H1 (cell line): ENCODE results near the gene MBLAC1. TPM values are rescaled to one million over a fixed set of nuclear protein-coding genes. Genes with fewer than 3 reads are reported as not detected.
A peak's percentile ranks its signal among the peaks of the same experiment; 100 is the strongest.

Experiments
- CTCF ChIA-PET: fragments of 300-600 bp; sonication (Branson Sonifier 250); formaldehyde crosslinking; loops from one replicate; lab custom pipeline; 2021; ENCODE audit not compliant: partially characterized antibody; lab: Charles Lee
- POLR2A ChIA-PET: fragments of 300-600 bp; sonication (Branson Sonifier 250); formaldehyde crosslinking; loops from one replicate; lab custom pipeline; 2021; ENCODE audit warnings: inconsistent platforms; ENCODE audit not compliant: partially characterized antibody; lab: Charles Lee
- DNase-seq, 2 experiments: peaks; one replicate each; pipeline versions ENCODE4 v3.0.0 to v3.0.0-alpha.2; 2010 to 2022; ENCODE audit warnings: low spot score in 2 of 2, low read depth in 1 of 2, mixed read lengths in 1 of 2
- FAIRE-seq: peaks from 2 replicates; lab custom pipeline; 2011; peaks lifted over from hg19 to GRCh38; lab: Jason Lieb, UNC
- H2AFZ ChIP-seq: 2 replicates; pipeline ENCODE4 v1.8.1; 2012; ENCODE audit warnings: low read length, inconsistent platforms
- H2AK5ac ChIP-seq: 2 replicates; pipeline ENCODE4 v1.6.1; 2013; ENCODE audit warnings: low read depth, low read length
- H2BK120ac ChIP-seq: replicated peaks from 2 replicates; pipeline ENCODE3; 2013; ENCODE audit warnings: low read depth, low read length, inconsistent platforms
- H2BK12ac ChIP-seq: 2 replicates; pipeline ENCODE4 v1.6.1; 2013; ENCODE audit warnings: low read depth, low read length
- H2BK15ac ChIP-seq: 2 replicates; pipeline ENCODE4 v1.6.1; 2013; ENCODE audit warnings: low read length
- H2BK20ac ChIP-seq: 2 replicates; pipeline ENCODE4 v1.6.1; 2013; ENCODE audit warnings: low read length
- H2BK5ac ChIP-seq: 2 replicates; pipeline ENCODE4 v1.6.1; 2013; ENCODE audit warnings: low read depth, low read length
- H3K14ac ChIP-seq: 2 replicates; pipeline ENCODE4 v1.6.1; 2013; ENCODE audit warnings: inconsistent platforms; ENCODE audit not compliant: insufficient read length
- H3K18ac ChIP-seq: 2 replicates; pipeline ENCODE4 v1.6.1; 2013; ENCODE audit warnings: low read length; ENCODE audit errors: extremely low read depth
- H3K23ac ChIP-seq: 2 replicates; pipeline ENCODE4 v1.6.1; 2013; ENCODE audit warnings: inconsistent platforms; ENCODE audit not compliant: insufficient read length
- H3K23me2 ChIP-seq: 2 replicates; pipeline ENCODE4 v1.6.1; 2013; ENCODE audit warnings: low read depth, low read length
- H3K27ac ChIP-seq: 2 replicates; pipeline ENCODE4 v1.6.1; 2011; ENCODE audit warnings: low read depth, low read length, inconsistent platforms
- H3K27me3 ChIP-seq, 4 experiments: replicated peaks in 1 of 4; 1 replicate in 1 of 4; 2 replicates in 3 of 4; pipeline versions ENCODE4 v1.6.1 to v1.8.1; 2011 to 2013; ENCODE audit warnings: low read length in 3 of 4, mild to moderate bottlenecking in 3 of 4, inconsistent platforms in 2 of 4, mixed read lengths in 2 of 4, moderate library complexity in 1 of 4; ENCODE audit not compliant: control insufficient read depth in 3 of 4, insufficient read depth in 3 of 4; ENCODE audit errors: extremely low read depth in 1 of 4
- H3K36me3 ChIP-seq, 4 experiments: 2 replicates each; pipeline versions ENCODE4 v1.6.1 to v1.8.1; 2011 to 2013; ENCODE audit warnings: mild to moderate bottlenecking in 4 of 4, low read length in 3 of 4, moderate library complexity in 2 of 4, control low read depth in 1 of 4, inconsistent platforms in 1 of 4; ENCODE audit not compliant: insufficient read depth in 4 of 4, control insufficient read depth in 2 of 4
- H3K4ac ChIP-seq: replicated peaks from 2 replicates; pipeline ENCODE3; 2013; ENCODE audit warnings: low read length, low read depth, mixed read lengths, inconsistent platforms; ENCODE audit not compliant: insufficient read length
- H3K4me1 ChIP-seq, 4 experiments: replicated peaks in 1 of 4; 1 replicate in 1 of 4; 2 replicates in 3 of 4; pipeline versions ENCODE4 v1.6.1 to v1.8.1; 2011 to 2013; ENCODE audit warnings: low read length in 3 of 4, inconsistent platforms in 2 of 4, mixed read lengths in 1 of 4; ENCODE audit not compliant: insufficient read depth in 4 of 4, control insufficient read depth in 3 of 4
- H3K4me2 ChIP-seq, 2 experiments: 2 replicates each; pipeline versions ENCODE4 v1.6.1 to v1.8.1; 2011 to 2013; ENCODE audit warnings: low read depth in 2 of 2, low read length in 2 of 2, control low read depth in 1 of 2, inconsistent platforms in 1 of 2, mild to moderate bottlenecking in 1 of 2; ENCODE audit not compliant: insufficient read depth in 1 of 2
- H3K4me3 ChIP-seq, 4 experiments: fragments of 200-600, 300-600 bp in 1 of 4; sonication (generic), shearing (Covaris generic), sonication (Bioruptor Twin) in 1 of 4; 2 replicates each; pipeline versions ENCODE4 v1.5.1 to v1.8.1; 2011 to 2016; ENCODE audit warnings: low read length in 4 of 4, low read depth in 3 of 4, control low read depth in 2 of 4, inconsistent platforms in 2 of 4, mild to moderate bottlenecking in 2 of 4, mixed read lengths in 1 of 4, moderate library complexity in 1 of 4; ENCODE audit not compliant: insufficient read depth in 2 of 4; ENCODE audit errors: extremely low read depth in 1 of 4
- H3K56ac ChIP-seq: replicated peaks from 2 replicates; pipeline ENCODE3; 2013; ENCODE audit warnings: low read depth, mild to moderate bottlenecking, mixed read lengths, low read length, inconsistent platforms; ENCODE audit not compliant: insufficient read length
- H3K79me1 ChIP-seq: 2 replicates; pipeline ENCODE4 v1.6.1; 2013; ENCODE audit warnings: low read depth, low read length, control low read depth
- H3K79me2 ChIP-seq, 2 experiments: 2 replicates each; pipeline versions ENCODE4 v1.6.1 to v1.8.1; 2012 to 2013; ENCODE audit warnings: low read length in 2 of 2, mild to moderate bottlenecking in 2 of 2, inconsistent platforms in 1 of 2; ENCODE audit not compliant: insufficient read depth in 2 of 2, control insufficient read depth in 1 of 2
- H3K9ac ChIP-seq, 4 experiments: replicated peaks in 1 of 4; 1 replicate in 1 of 4; 2 replicates in 3 of 4; pipeline versions ENCODE4 v1.6.1 to v1.8.1; 2011 to 2013; ENCODE audit warnings: low read depth in 3 of 4, low read length in 3 of 4, control low read depth in 2 of 4, mild to moderate bottlenecking in 2 of 4, moderate library complexity in 2 of 4, inconsistent platforms in 1 of 4; ENCODE audit errors: extremely low read depth in 1 of 4
- H3K9me3 ChIP-seq, 2 experiments: 2 replicates each; pipeline versions ENCODE4 v1.6.1 to v1.8.1; 2012 to 2013; ENCODE audit warnings: mild to moderate bottlenecking in 2 of 2, moderate library complexity in 2 of 2, control low read depth in 1 of 2, inconsistent platforms in 1 of 2, low read depth in 1 of 2, low read length in 1 of 2, mixed read lengths in 1 of 2; ENCODE audit not compliant: insufficient read depth in 2 of 2
- H4K20me1 ChIP-seq, 2 experiments: replicated peaks in 1 of 2; 2 replicates each; pipeline versions ENCODE3 to v1.8.1; 2011 to 2013; ENCODE audit warnings: inconsistent platforms in 2 of 2, low read length in 2 of 2, mild to moderate bottlenecking in 1 of 2; ENCODE audit not compliant: insufficient read depth in 2 of 2, control insufficient read depth in 1 of 2
- H4K5ac ChIP-seq: 2 replicates; pipeline ENCODE4 v1.6.1; 2013; ENCODE audit warnings: low read length, low read depth, mixed read lengths, inconsistent platforms; ENCODE audit not compliant: insufficient read length
- H4K8ac ChIP-seq: 2 replicates; pipeline ENCODE4 v1.8.0; 2013; ENCODE audit warnings: mild to moderate bottlenecking, moderate library complexity, low read length, inconsistent platforms; ENCODE audit not compliant: insufficient read depth; ENCODE audit errors: extremely low read depth
- H4K91ac ChIP-seq: replicated peaks from 2 replicates; pipeline ENCODE3; 2013; ENCODE audit warnings: low read length, mixed read lengths, inconsistent platforms; ENCODE audit not compliant: insufficient read length
- NRF1 ChIP-seq: IDR thresholded peaks from 2 replicates; pipeline ENCODE4 v1.6.1; 2011; ENCODE audit warnings: mild to moderate bottlenecking, low read depth, low read length, improper control_type of control experiment
- POLR2AphosphoS5 ChIP-seq: IDR thresholded peaks from 2 replicates; pipeline ENCODE4 v1.6.1; 2011; ENCODE audit warnings: low read depth, low read length
- WGBS, 2 experiments: shearing (Covaris generic) in 1 of 2; methylation state at CpG; one replicate each; pipeline versions ENCODE4 v1.1.6 to v1.1.7; 2013 to 2015; ENCODE audit warnings: low lambda C conversion rate in 2 of 2, mixed read lengths in 2 of 2, inconsistent platforms in 1 of 2, low coverage in 1 of 2, missing lambda C conversion rate in 1 of 2; ENCODE audit not compliant: insufficient replicate concordance in 2 of 2, insufficient coverage in 1 of 2, insufficient read length in 1 of 2; ENCODE audit errors: extremely low coverage in 1 of 2, missing lambda C conversion rate in 1 of 2; 5-methylcytosine and 5-hydroxymethylcytosine counted together
- polyA plus RNA-seq, 7 experiments: library from polyadenylated mRNA; depleted of rRNA in 3 of 7; stranded (reverse) in 5 of 7; unstranded in 2 of 7; fragments of >200 nt in 5 of 7; fragments of 200-250 nt in 2 of 7; gene quantifications; 1 replicate in 5 of 7; 2 replicates in 1 of 7; 4 replicates in 1 of 7; pipeline versions ENCODE4 v1.2.1 to v1.2.3, GENCODE V29; 2011 to 2013; ENCODE audit warnings: missing spikeins in 2 of 7, mixed read lengths in 2 of 7
- total RNA-seq: library from RNA; stranded (reverse); fragmentation: NEBNext Ultra II Directional; extraction: Animal tissue kit (Norgen Biotek cat#: 25700); gene quantifications from 2 replicates; pipeline ENCODE4 v1.2.1, GENCODE V29; 2021
- TF ChIP-seq, protein P1 (sequence below), 3 experiments: IDR thresholded peaks; 1 replicate in 2 of 3; 2 replicates in 1 of 3; pipeline versions ENCODE4 v1.5.1 to v1.6.1; 2011; ENCODE audit warnings: low read length in 3 of 3, mild to moderate bottlenecking in 3 of 3, inconsistent platforms in 2 of 3, low read depth in 1 of 3, moderate library complexity in 1 of 3; ENCODE audit not compliant: insufficient read depth in 1 of 3; ENCODE audit errors: control extremely low read depth in 1 of 3

Gene MBLAC1
- total and polyA plus RNA-seq, 2 of the 8 experiments (the other 6 are each of a cell fraction or from before 2014, with no cell fraction given): 1.00 to 1.7 TPM

DNA sequence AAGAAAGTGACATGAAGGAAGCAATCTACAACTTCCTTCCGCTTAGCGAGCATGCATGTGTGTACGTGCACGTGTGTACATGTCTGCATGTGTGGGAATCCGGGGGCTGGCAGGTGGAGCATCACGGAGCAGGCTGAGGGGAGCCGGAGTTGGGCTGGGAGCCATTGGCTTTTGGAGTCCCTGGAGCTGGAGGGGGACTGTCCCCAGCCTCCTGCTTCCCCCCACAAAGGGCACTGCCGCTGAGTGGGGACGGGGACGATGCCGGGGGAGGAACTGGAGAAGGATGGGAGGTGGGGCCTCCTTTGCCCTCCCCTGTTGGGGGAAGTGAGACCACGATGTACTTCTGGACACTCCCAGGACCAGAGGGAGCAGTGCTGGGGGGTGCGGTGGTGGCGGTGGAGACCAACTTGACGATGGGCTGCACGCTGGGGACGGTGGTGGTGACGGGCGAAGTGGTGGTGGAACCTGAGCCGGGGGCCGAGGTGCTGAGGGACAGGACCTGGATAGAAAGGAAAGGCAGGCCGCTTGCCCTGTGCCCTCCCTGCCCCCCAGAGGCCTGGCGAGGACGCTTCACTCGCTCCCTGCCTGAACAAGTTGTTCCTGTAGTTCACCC lies 19.5 kb upstream of the MBLAC1 start:
- CTCF ChIA-PET: no interaction called here
- no peak for FAIRE-seq

More for the DNA sequence above, 19.5 kb upstream of the MBLAC1 start:
- no peak for DNase-seq
- Histone ChIP-seq H4K91ac (no peak overlapping the region), H3K4me3 (no peak overlapping the region), H3K23me2 (no peaks in the 10 kb centered on the region), H2BK120ac (no peak overlapping the region), H2BK15ac (no peak overlapping the region), H3K79me2 (0 out of 4 replicates have a peak, but pooled peaks cover 0 to 6% of the 10 kb centered on the region in 2 experiments), H3K9me3 (no peaks in the 10 kb centered on the region), H3K14ac (no peak overlapping the region)
- WGBS, 2 experiments: 96% methylated on average over 21 of the region's 25 CpGs; no CpG with 5 or more reads in 1 of the 2 experiments
- peak; percentile 22; the same call in 1 of the 2 replicates for TF ChIP-seq POLR2AphosphoS5
- TF ChIP-seq, protein P1, sequence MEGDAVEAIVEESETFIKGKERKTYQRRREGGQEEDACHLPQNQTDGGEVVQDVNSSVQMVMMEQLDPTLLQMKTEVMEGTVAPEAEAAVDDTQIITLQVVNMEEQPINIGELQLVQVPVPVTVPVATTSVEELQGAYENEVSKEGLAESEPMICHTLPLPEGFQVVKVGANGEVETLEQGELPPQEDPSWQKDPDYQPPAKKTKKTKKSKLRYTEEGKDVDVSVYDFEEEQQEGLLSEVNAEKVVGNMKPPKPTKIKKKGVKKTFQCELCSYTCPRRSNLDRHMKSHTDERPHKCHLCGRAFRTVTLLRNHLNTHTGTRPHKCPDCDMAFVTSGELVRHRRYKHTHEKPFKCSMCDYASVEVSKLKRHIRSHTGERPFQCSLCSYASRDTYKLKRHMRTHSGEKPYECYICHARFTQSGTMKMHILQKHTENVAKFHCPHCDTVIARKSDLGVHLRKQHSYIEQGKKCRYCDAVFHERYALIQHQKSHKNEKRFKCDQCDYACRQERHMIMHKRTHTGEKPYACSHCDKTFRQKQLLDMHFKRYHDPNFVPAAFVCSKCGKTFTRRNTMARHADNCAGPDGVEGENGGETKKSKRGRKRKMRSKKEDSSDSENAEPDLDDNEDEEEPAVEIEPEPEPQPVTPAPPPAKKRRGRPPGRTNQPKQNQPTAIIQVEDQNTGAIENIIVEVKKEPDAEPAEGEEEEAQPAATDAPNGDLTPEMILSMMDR (IDR thresholded peaks at IDR 0.05; ENCODE audit: control extremely low read depth in 1 of 3, insufficient read depth in 1 of 3, low read depth in 1 of 3, low read length in 3 of 3): no peak
- TF ChIP-seq NRF1: no peak
- TF ChIP-seq, all 59 proteins: peak for 1
- no peak overlapping the region for H3K9ac ChIP-seq
- no peak overlapping the region for H2AK5ac ChIP-seq
- H3K79me1 ChIP-seq: no peaks in the 10 kb centered on the region; the same call in 1 of the 2 replicates
- no peak overlapping the region for H2BK12ac ChIP-seq
- no peak overlapping the region for H4K5ac ChIP-seq
- no peak overlapping the region for H3K23ac ChIP-seq
- H3K18ac ChIP-seq: no peak overlapping the region
- POLR2A ChIA-PET: interaction anchor here (0.6 to 20.0 kb wide), 3 partner anchors 10 to 39 kb away, joined by 4 to 722 read pairs (median 414); partner anchors contain the start of genes CNPY4, COPS6, MBLAC1 and TAF6
- no peak overlapping the region for H3K56ac ChIP-seq
- H4K8ac ChIP-seq: no peak overlapping the region
- no peak overlapping the region for H3K27ac ChIP-seq
- no peak overlapping the region for H2AFZ ChIP-seq
- no peak overlapping the region for H3K4ac ChIP-seq
- H3K27me3 ChIP-seq: no peaks in the 10 kb centered on the region
- H4K20me1 ChIP-seq: peaks cover 5% of the 10 kb centered on the region in 2 experiments
- no peak overlapping the region for H2BK5ac ChIP-seq
- H3K36me3 ChIP-seq: peaks cover 9 to 56% (median 38%) of the 10 kb centered on the region in 4 experiments; a peak in 7 of 8 replicates
- no peaks in the 10 kb centered on the region; a peak in 2 of 7 replicates for H3K4me1 ChIP-seq
- no peak overlapping the region for H2BK20ac ChIP-seq
- H3K4me2 ChIP-seq: no peak overlapping the region
